Stimulated activated CD4-positive, alpha-beta T cell treated with anti-CD3 and anti-CD28 coated beads, Interleukin-4, amount 100 ng/mL, for 1 hour (primary cell): ENCODE data around the gene ST8SIA2.
"Not testable (repeated sequence)": the region's sequence is repeated elsewhere in the genome, so short reads cannot be mapped to it uniquely, and the experiment has no call there.

Experiments
- DNase-seq: peaks from one replicate; pipeline ENCODE4 v3.0.0-alpha.2; 2020

The ST8SIA2 gene

GRCh38 chr15:92449476-92449875, 55.8 kb downstream of the ST8SIA2 start:
- DNase-seq, result no peak

GRCh38 chr15:92451225-92451825, 57.6 kb downstream of the ST8SIA2 start:
- no peak for DNase-seq

GRCh38 chr15:92452143-92452542, 58.5 kb downstream of the ST8SIA2 start:
- DNase-seq, result no peak

- DNase-seq, result no peak
Measured at GRCh38 chr15:92453607-92454006, 59.9 kb downstream of the ST8SIA2 start.

- no peak for DNase-seq
Measured at GRCh38 chr15:92454555-92455105, 60.9 kb downstream of the ST8SIA2 start.

GRCh38 chr15:92455271-92455670, 61.6 kb downstream of the ST8SIA2 start:
- no peak for DNase-seq

- no peak for DNase-seq
Measured at GRCh38 chr15:92457471-92458041, 63.9 kb downstream of the ST8SIA2 start.

- no peak for DNase-seq
Measured at GRCh38 chr15:92460023-92460422, 66.3 kb downstream of the ST8SIA2 start.

- no peak for DNase-seq
Measured at GRCh38 chr15:92462424-92463125, 68.9 kb downstream of the ST8SIA2 start.

GRCh38 chr15:92463352-92463751, 69.7 kb downstream of the ST8SIA2 start:
- no peak for DNase-seq

GRCh38 chr15:92463826-92464225, 70.1 kb downstream of the ST8SIA2 start:
- no peak for DNase-seq

- no peak for DNase-seq
Measured at GRCh38 chr15:92466834-92467233, 73.2 kb downstream of the ST8SIA2 start.

- no peak for DNase-seq
Measured at GRCh38 chr15:92467245-92467644, 73.6 kb downstream of the ST8SIA2 start.

- DNase-seq, result no peak
Measured at GRCh38 chr15:92468991-92469390, 75.3 kb downstream of the ST8SIA2 start.

- no peak for DNase-seq
Measured at GRCh38 chr15:92471288-92471687, 77.6 kb downstream of the ST8SIA2 start.

GRCh38 chr15:92473756-92474155, 80.1 kb downstream of the ST8SIA2 start:
- no peak for DNase-seq

- DNase-seq, result not testable (repeated sequence)
Measured at GRCh38 chr15:92479730-92480129, 86.0 kb downstream of the ST8SIA2 start.

- no peak for DNase-seq
Measured at GRCh38 chr15:92480361-92480760, 86.7 kb downstream of the ST8SIA2 start.

- no peak for DNase-seq
Measured at GRCh38 chr15:92485441-92485840, 91.8 kb downstream of the ST8SIA2 start.

- DNase-seq, result no peak
Measured at GRCh38 chr15:92492551-92493115, 99.0 kb downstream of the ST8SIA2 start.

- DNase-seq, result no peak
Measured at GRCh38 chr15:92494806-92495336, 101.2 kb downstream of the ST8SIA2 start.

GRCh38 chr15:92495446-92495845, 101.8 kb downstream of the ST8SIA2 start:
- no peak for DNase-seq

- no peak for DNase-seq
Measured at GRCh38 chr15:92499731-92500530, 106.2 kb downstream of the ST8SIA2 start.
